ENCODE measurements around the gene SATB1. TPM values are rescaled to one million over a fixed set of nuclear protein-coding genes. Genes with fewer than 3 reads are reported as not detected.

Gene SATB1
- total RNA-seq, 1 donor from 2014 or later = 22.1 TPM

GRCh38 chr3:18398448-18398847, 26.7 kb downstream of the SATB1 start:
- no peak for TF ChIP-seq CTCF (conservative IDR thresholded peaks at IDR 0.05)
- Mint-ChIP-seq H3K4me1 (no peaks in the 10 kb centered on the region), H3K4me3 (no peak overlapping the region), H3K36me3 (ENCODE audit: low read depth) (peaks cover 8% of the 10 kb centered on the region), H3K27ac (ENCODE audit: unreplicated experiment) (no peak overlapping the region), H3K9me3 (no peaks in the 10 kb centered on the region), H3K27me3 (ENCODE audit: low read depth) (no peaks in the 10 kb centered on the region)
- DNase-seq (ENCODE audit: low read depth, low spot score) = no peak

- Mint-ChIP-seq H3K9me3 (no peaks in the 10 kb centered on the region), H3K27ac (ENCODE audit: unreplicated experiment) (no peak overlapping the region), H3K36me3 (ENCODE audit: low read depth) (peaks cover 8% of the 10 kb centered on the region), H3K4me1 (no peaks in the 10 kb centered on the region), H3K27me3 (ENCODE audit: low read depth) (no peaks in the 10 kb centered on the region), H3K4me3 (no peak overlapping the region)
- no peak for TF ChIP-seq CTCF (conservative IDR thresholded peaks at IDR 0.05)
- DNase-seq (ENCODE audit: low read depth, low spot score) = no peak
These were observed 28.7 kb downstream of the SATB1 start for GRCh38 chr3:18396428-18396827.

GRCh38 chr3:18394384-18394995, 30.6 kb downstream of the SATB1 start:
- no peaks in the 10 kb centered on the region for H3K27me3 Mint-ChIP-seq (ENCODE audit: low read depth)
- H3K4me3 Mint-ChIP-seq = no peak overlapping the region
- H3K27ac Mint-ChIP-seq (ENCODE audit: unreplicated experiment) = no peak overlapping the region
- no peaks in the 10 kb centered on the region for H3K4me1 Mint-ChIP-seq
- DNase-seq (ENCODE audit: low read depth, low spot score) = no peak
- H3K36me3 Mint-ChIP-seq (ENCODE audit: low read depth) = peaks cover 8% of the 10 kb centered on the region
- no peaks in the 10 kb centered on the region for H3K9me3 Mint-ChIP-seq
- TF ChIP-seq CTCF (conservative IDR thresholded peaks at IDR 0.05) = no peak

- Mint-ChIP-seq H3K4me1 (no peaks in the 10 kb centered on the region), H3K9me3 (no peaks in the 10 kb centered on the region), H3K27ac (ENCODE audit: unreplicated experiment) (no peak overlapping the region), H3K4me3 (no peak overlapping the region), H3K36me3 (ENCODE audit: low read depth) (peaks cover 8% of the 10 kb centered on the region), H3K27me3 (ENCODE audit: low read depth) (no peaks in the 10 kb centered on the region)
- no peak for TF ChIP-seq CTCF (conservative IDR thresholded peaks at IDR 0.05)
- no peak for DNase-seq (ENCODE audit: low read depth, low spot score)
These were observed 31.2 kb downstream of the SATB1 start for GRCh38 chr3:18393906-18394305.

- TF ChIP-seq CTCF (conservative IDR thresholded peaks at IDR 0.05) = no peak
- Mint-ChIP-seq H3K4me1 (peaks cover 10% of the 10 kb centered on the region), H3K36me3 (ENCODE audit: low read depth) (peaks cover 8% of the 10 kb centered on the region), H3K27ac (ENCODE audit: unreplicated experiment) (no peak overlapping the region), H3K4me3 (no peak overlapping the region), H3K9me3 (no peaks in the 10 kb centered on the region), H3K27me3 (ENCODE audit: low read depth) (no peaks in the 10 kb centered on the region)
- no peak for DNase-seq (ENCODE audit: low read depth, low spot score)
These were observed 35.0 kb downstream of the SATB1 start for GRCh38 chr3:18390024-18390660.

Measured in neural crest cell (in vitro differentiated cells).